Measurements from ENCODE around the gene MAP3K5. TPM values are rescaled to one million over a fixed set of nuclear protein-coding genes. Genes with fewer than 3 reads are reported as not detected.

Gene MAP3K5
- total RNA-seq, 1 donor from 2014 or later = 4.7 TPM

DNA sequence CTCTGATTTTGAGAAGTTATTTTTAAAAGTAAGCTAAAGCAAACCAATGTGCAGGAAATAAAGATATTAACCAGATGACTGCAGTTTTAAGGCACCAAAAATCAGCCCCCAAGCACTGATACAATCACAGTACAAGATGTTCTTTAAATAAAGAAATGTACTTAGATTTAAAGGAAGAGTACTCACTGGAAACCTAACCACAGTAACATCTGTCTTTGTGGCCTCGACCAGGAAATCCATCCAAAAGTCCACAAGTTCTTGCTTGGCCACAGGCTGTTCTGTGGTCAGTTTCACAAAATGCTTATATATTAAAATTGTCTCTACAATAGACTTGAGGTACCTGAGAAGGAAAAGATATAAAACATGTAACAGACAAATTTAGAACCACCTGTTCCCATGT is 136.2 kb downstream of the MAP3K5 start:
- TF ChIP-seq, protein P1, sequence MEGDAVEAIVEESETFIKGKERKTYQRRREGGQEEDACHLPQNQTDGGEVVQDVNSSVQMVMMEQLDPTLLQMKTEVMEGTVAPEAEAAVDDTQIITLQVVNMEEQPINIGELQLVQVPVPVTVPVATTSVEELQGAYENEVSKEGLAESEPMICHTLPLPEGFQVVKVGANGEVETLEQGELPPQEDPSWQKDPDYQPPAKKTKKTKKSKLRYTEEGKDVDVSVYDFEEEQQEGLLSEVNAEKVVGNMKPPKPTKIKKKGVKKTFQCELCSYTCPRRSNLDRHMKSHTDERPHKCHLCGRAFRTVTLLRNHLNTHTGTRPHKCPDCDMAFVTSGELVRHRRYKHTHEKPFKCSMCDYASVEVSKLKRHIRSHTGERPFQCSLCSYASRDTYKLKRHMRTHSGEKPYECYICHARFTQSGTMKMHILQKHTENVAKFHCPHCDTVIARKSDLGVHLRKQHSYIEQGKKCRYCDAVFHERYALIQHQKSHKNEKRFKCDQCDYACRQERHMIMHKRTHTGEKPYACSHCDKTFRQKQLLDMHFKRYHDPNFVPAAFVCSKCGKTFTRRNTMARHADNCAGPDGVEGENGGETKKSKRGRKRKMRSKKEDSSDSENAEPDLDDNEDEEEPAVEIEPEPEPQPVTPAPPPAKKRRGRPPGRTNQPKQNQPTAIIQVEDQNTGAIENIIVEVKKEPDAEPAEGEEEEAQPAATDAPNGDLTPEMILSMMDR (conservative IDR thresholded peaks at IDR 0.05) = no peak
- no peaks in the 10 kb centered on the region for H3K27me3 Mint-ChIP-seq
- peaks cover 4% of the 10 kb centered on the region for H3K36me3 Mint-ChIP-seq
- no peak overlapping the region for H3K27ac Mint-ChIP-seq
- no peaks in the 10 kb centered on the region for H3K9me3 Mint-ChIP-seq
- H3K4me3 Mint-ChIP-seq = no peak overlapping the region
- no peaks in the 10 kb centered on the region for H3K4me1 Mint-ChIP-seq (ENCODE audit: unreplicated experiment)
- DNase-seq (ENCODE audit: extremely low spot score, unreplicated experiment) = no peak

- H3K4me3 Mint-ChIP-seq = no peak overlapping the region
- no peak for DNase-seq (ENCODE audit: extremely low spot score, unreplicated experiment)
- H3K27me3 Mint-ChIP-seq = no peaks in the 10 kb centered on the region
- H3K4me1 Mint-ChIP-seq (ENCODE audit: unreplicated experiment) = no peaks in the 10 kb centered on the region
- H3K36me3 Mint-ChIP-seq = peaks cover 4% of the 10 kb centered on the region
- TF ChIP-seq, protein P1 (conservative IDR thresholded peaks at IDR 0.05) = no peak
- no peak overlapping the region for H3K27ac Mint-ChIP-seq
- H3K9me3 Mint-ChIP-seq = no peaks in the 10 kb centered on the region
These were observed 136.8 kb downstream of the MAP3K5 start for GRCh38 chr6:136655239-136656014.

- H3K9me3 Mint-ChIP-seq = no peaks in the 10 kb centered on the region
- no peaks in the 10 kb centered on the region for H3K4me1 Mint-ChIP-seq (ENCODE audit: unreplicated experiment)
- TF ChIP-seq, protein P1 (conservative IDR thresholded peaks at IDR 0.05) = peak; percentile 61
- H3K27me3 Mint-ChIP-seq = no peaks in the 10 kb centered on the region
- H3K4me3 Mint-ChIP-seq = no peak overlapping the region
- DNase-seq (ENCODE audit: extremely low spot score, unreplicated experiment) = no peak
- peaks cover 4% of the 10 kb centered on the region for H3K36me3 Mint-ChIP-seq
- H3K27ac Mint-ChIP-seq = no peak overlapping the region
These were observed 138.2 kb downstream of the MAP3K5 start for GRCh38 chr6:136654086-136654485.

DNA sequence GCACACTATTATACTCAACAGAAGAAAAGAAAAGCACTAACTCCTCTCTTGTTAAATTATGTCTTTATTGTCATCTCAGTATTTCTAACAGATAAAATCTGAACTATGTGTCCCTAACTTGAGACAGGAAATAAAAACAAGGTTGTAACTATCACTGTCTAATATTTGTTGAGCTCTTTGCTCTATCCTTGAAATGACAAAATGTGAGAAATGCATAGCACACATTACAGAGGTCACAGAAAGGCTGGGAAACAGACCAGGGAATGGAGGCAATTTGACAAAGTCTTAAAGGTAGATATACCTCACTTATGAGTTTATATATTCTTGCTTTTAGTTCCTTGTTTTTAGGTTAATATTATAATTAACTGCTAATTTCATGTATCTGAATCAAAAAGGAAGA is 139.6 kb downstream of the MAP3K5 start:
- H3K4me3 Mint-ChIP-seq = no peak overlapping the region
- H3K4me1 Mint-ChIP-seq (ENCODE audit: unreplicated experiment) = no peaks in the 10 kb centered on the region
- TF ChIP-seq, protein P1 (conservative IDR thresholded peaks at IDR 0.05) = no peak
- no peak overlapping the region for H3K27ac Mint-ChIP-seq
- no peaks in the 10 kb centered on the region for H3K27me3 Mint-ChIP-seq
- H3K36me3 Mint-ChIP-seq = peaks cover 3% of the 10 kb centered on the region
- H3K9me3 Mint-ChIP-seq = no peaks in the 10 kb centered on the region
- DNase-seq (ENCODE audit: extremely low spot score, unreplicated experiment) = no peak

- TF ChIP-seq, protein P1 (conservative IDR thresholded peaks at IDR 0.05) = no peak
- H3K4me3 Mint-ChIP-seq = no peak overlapping the region
- no peaks in the 10 kb centered on the region for H3K36me3 Mint-ChIP-seq
- no peaks in the 10 kb centered on the region for H3K27me3 Mint-ChIP-seq
- DNase-seq (ENCODE audit: extremely low spot score, unreplicated experiment) = no peak
- no peaks in the 10 kb centered on the region for H3K4me1 Mint-ChIP-seq (ENCODE audit: unreplicated experiment)
- H3K9me3 Mint-ChIP-seq = no peaks in the 10 kb centered on the region
- H3K27ac Mint-ChIP-seq = no peak overlapping the region
These were observed 140.3 kb downstream of the MAP3K5 start for GRCh38 chr6:136651982-136652381.

All from type B pancreatic cell (in vitro differentiated cells).